GM18861 (cell line): ENCODE measurements around the gene KIF26B.
"Not testable (repeated sequence)": the region's sequence is repeated elsewhere in the genome, so short reads cannot be mapped to it uniquely, and the experiment has no call there.

Experiments
- ATAC-seq: cut with Tn5 transposase; IDR thresholded peaks from one replicate; pipeline ENCODE4 v1.9.1; 2021; ENCODE audit not compliant: unreplicated experiment

The KIF26B gene

DNA sequence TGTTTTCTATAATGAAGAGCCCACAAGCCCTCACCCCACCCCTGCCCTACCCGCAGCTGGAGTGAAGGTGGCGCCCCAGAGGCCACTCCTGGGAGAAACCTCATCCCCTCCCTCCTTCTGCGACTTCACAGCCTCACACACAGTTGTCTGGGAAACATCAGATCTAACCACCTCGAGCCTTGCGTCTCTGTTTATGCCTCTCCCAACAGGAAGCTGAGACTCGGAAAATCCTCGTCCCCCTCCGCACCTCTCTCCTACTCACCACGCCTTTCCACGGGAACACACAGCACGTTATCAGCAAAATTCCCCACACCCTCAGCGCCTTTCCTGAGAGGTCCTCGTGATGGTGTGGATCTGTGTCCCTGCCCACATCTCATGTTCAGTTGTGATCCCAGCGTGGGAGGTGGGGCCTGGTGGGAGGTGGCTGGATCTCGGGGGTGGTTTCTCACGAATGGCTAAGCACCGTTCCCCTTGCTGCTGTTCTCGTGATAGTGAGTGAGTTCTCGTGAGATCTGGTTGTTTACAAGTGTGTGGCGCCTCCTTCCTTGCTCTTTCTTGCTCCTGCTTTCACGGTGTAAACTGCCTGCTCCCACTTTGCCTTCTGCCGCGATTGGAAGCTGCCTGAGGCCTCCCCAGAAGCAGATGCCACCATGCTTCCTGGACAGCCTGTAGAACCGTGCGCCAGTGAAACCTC, 190.6 kb downstream of the KIF26B start:
- no peak for ATAC-seq

DNA sequence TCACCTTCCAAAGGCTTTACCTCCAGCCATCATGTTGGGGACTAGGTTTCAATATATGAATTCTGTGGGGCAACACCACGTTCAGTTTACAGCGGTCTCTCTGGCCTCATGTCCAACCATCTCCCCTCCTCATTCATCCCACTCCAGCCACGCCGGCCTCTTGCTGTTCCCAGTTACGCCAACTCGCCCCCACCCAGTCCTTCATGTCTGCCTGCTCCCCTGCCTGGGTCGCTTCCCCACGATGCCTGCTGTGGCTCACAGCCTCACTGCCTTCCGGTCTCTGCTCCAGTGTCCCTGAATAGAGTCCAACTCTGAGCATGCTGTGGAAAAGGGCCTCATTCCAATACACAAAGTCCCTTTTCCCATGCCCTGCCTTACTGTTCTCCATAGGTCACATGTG, 193.8 kb downstream of the KIF26B start:
- no peak for ATAC-seq

DNA sequence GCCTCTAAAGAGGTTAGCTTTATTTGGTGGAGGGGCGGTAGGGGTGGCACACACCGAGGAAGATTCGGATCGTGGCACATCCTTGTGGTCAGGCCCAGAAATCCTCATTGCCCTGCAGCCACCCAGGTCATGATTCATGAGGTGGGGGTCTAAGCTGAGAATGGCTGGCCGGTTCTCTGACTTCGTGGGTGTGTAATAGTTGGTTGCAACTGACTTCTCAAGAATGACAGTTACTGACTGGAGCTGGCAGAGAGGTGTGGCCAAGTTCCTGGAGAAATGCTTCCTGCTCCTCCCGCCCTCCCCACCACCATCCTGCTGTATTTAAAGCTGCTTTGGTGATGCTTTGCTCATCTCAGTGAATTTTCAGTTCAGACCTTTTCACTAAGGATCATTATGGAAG, 198.6 kb downstream of the KIF26B start:
- ATAC-seq, result no peak

DNA sequence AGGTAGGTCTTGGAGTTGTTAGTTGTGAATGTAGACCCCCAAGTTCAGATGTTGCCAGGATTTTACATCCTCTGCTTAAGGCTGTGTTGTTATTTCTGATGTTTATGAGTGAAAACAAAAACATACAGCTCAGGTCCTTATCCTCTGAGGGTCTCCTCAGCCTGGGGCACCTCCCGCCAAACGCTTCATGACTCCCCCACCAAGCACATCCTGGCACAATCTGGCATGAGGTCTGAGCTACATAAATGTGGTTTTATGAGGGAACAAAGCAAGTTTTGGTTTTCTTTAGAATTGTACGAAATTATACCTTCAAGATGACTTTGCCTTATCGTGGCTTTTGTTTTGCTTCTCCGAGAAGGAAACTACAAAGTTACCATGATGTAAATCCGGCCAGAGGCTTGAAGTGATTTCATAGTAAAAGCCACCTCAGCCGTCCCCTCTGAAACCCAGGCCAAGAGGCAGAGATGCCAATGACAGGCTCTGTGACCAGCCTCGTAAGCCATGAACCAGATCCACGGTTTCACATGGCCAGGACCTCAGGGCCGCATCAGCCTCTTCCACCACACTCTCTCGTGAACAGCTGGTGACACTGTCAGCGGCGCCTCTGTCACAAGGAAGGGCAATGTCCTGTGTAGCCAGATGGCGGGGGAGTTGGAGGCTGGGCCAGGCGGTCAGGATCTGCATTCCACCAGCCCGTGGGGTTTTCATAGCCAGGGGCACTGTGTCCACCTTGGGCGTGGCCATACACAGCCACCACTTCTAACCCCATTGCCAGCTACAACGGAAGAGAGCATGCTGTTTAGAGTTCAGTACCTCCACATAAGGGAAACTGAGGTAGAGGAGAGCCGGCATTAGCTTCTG, 199.4 kb downstream of the KIF26B start:
- ATAC-seq, result no peak

DNA sequence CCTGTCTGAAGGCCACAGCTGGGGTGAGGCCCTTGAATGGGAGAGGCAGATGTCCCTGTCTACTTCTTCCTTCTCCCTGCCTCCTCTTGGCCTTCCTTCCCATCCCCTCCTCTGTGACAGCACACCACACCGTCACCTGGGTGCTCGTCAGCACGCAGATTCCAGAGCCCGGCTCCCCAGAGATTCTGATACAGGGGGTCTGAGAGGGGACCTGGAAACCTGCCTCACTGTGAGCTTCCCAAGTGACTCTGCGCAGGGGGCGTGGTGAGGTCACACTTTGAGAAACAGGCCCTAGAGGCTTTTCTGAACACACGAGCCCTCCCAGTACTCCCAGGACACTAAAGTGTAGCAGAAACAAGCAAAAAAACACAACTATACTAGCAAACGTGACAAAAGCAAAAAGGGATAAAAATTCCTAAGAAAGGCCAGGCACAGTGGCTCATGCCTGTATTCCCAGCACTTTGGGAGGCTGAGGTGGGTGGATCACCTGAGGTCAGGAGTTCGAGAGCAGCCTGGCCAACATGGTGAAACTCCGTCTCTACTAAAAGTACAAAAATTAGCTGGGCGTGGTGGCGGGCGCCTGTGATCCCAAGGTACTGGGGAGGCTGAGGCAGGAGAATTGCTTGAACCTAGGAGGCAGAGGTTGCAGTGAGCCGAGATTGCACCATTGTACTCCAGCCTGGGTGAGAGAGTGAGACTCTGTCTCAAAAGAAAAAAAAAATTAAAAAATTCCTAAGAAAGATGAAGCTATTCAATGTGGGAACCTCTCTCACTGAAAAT, 201.3 kb downstream of the KIF26B start:
- not testable (repeated sequence) for ATAC-seq

DNA sequence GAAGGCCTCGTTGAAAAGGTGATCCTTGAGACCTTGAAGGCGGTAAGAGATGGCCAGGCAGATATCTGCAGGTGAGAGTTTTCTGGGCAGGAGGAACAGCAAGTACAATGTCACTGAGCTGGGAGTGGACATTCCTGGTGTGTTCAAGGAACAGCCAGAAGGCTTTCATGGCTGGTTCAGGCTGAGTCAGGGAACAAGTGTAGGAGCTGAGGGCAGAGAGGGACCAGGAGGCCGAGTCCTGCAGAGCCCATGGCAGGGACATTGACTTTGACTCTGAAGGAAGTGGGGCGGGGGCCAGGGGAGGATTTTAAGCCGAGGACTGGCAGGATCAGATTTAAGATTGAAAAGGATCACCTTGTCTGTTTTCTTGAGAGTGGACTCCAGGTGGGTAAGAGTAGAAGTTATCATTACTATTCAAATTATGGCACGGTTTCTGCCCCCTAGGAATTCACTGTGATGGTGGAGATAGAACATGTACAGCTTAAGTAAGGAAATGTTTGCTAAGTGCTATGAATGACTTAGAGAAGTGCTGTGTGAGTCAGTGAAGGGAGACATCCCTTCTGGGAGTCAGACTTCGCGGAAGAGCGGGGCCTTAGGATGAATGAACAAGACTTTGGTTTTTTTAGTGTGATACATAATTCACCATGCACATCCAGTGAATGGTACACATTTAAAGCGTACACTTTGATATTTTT, 202.3 kb downstream of the KIF26B start:
- no peak for ATAC-seq

DNA sequence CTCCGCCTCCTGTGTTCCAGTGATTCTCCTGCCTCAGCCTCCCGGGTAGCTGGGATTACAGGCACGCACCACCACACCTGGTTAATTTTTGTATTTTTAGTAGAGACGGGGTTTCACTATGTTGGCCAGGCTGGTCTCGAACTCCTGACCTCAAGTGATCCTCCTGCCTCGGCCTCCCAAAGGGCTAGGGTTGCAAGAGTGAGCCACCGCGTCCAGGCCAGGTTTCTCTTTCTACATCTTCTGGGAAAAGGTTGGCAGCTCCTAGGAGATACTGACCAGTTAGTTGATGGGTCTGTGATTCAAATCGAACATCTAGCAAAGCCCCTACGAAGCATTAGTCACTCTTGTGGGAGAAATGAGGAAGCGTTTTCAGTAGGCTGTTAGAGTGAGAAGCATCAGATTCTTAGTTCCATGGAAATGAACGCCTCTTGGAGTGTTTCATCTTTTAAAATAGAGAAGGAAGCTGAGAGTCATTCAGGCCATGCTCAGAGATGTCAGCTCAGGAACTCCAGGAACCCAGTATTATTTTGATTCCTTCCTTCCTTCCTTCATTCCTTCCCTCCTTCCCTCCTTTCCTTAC, 204.4 kb downstream of the KIF26B start:
- ATAC-seq, result not testable (repeated sequence)

DNA sequence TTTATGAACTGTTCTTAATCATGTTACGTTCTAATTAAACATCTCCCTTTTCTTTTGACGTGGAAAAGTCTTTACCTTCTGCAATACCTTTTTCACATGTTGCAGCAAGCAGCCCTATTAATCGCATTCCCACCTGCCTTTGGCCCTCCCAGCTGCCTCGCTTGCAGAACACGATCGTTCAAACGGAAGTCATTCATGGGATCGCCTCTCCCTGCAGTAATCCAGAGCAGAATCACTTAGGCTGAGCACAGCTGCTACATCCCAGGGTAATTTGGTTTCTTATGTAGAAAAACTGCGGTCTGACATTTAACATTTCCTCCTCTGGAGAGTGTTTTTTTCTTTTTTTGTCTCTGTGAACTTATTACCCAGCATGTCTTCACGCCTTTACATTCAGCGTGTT, 206.3 kb downstream of the KIF26B start:
- ATAC-seq, result no peak

DNA sequence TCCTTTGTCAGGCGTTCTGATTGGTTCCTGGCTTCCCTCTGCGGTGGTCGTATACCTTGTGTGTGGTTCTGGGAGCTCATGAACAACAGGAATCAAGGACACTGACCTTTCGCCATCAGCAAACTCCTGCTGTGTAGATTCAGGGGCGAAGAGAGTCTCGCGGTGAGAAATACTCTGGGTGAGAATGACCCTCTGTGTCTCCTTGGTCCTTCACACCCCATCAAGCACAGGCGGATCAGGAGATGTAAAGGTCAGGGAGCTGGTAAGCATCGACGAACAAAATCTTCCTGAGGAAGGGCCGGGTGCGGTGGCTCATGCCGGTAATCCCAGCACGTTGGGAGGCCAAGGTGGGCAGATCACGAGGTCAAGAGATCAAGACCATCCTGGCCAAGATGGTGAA, 207.2 kb downstream of the KIF26B start:
- ATAC-seq, result no peak

DNA sequence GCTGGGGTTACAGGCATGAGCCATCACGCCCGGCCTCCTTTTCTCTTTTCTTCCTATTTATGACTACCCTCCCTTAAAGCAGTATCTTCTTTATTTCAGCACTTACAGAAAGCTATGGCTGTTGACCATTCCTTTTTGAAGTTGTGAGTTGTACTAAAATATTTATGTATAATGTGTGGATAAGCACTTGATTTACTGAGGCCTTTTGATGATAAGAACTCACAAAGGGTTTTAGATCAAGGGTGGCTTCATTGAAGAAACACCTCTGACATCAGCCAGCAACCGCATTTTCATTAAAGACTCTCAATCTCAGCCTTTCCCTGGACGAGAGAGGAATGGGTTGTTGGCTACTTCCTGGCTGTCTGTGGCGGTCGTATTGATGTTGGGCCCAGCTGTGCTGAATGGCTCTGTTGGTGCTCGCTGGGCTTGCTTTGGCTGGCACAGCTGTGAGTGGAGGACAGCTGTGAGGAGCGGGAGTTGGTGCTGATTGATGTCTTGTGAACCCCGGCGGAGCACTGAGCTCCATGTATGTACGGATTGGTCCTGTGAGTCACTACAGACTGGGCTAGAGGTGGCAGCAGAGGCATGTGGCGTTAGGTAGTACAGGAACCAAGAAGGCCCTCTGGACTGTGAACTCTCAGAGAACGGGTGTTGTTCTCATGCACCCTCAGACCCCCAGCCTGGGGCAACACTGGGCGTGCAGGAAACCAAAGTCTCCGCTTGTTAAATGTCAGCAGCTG, 208.8 kb downstream of the KIF26B start:
- no peak for ATAC-seq

DNA sequence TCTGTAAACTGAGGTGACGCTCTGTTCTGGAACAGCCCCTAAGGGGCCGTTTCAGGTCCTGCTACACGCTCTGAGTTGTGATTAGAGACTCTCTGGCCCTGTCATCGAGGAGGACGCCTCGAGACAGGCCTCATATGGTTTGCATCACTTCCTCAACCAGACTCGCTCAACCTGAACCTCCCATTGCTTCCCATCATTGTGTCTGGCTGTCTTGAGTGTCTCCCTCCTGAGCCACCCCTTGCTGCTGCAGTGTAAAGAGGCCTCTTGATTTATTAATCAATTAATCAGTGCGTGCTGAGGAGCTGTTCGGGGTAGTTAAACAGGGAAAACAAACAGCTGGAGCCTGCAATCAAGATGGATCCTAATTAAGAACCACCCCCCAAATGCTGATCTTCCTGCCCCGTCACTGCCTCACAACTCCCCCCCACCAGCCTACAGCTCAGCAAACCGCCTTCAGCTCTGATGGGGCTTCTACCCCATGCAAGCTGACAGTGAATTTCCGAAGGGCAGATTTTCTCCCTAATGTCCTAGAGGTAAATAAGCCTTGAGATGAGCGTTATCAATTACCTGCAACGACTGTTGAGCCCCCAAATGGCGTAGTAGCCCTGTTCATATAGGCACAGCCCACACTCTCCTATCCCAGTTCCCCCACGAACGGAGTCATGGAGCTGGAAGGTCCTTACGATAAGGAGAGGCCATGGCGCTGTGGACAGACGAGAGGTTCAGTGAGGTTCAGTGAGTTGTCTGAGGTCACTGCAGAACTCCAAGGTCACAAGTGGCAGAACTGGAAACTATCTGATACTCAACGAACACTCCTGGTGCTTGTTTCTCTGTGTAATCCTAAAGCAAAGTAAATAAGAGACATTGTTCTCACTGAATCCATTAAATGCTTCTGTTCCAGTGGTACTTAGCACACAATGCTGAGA, 210.6 kb downstream of the KIF26B start:
- ATAC-seq, result no peak

DNA sequence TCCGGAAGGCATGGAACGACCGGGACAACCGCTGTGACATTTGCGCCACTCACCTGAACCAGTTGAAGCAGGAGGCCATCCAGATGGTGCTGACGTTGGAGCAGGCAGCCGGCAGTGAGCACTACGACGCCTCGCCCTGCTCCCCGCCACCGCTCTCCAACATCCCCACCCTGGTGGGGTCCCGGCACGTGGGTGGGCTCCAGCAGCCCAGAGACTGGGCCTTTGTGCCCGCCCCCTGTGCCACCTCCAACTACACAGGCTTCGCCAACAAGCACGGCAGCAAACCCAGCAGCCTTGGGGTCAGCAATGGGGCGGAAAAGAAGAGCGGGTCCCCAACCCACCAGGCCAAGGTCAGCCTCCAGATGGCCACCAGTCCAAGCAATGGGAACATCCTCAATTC, 212.1 kb downstream of the KIF26B start:
- ATAC-seq, result no peak

DNA sequence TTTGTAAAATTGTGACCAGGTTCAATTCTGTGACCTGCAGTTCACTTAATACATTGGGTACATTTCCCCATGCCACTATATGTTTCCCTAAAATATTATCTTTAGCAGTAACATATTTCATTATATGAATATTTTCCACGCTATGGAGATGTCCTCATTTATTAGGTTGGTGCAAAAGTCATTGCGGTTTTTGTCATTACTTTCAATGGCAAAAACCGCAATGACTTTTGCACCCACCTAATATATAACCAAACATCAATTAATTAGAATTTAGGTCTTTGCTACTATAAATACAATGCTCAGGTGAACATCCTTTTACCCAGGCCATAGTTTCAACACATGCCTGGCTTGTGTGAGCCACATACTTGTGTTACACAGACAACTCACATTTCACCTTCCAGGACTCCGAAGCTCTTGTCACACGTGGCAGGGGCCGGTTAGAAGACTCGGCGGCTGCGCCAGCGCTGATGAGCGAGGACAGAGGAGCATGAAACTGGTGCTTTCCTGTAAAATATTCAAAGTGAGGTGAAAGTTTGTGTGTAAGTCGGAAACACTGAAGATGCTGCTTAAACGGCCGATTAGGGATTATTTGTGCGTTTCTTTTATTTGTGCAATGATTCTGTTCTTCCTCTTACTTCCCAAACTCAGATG, 215.5 kb downstream of the KIF26B start:
- no peak for ATAC-seq

DNA sequence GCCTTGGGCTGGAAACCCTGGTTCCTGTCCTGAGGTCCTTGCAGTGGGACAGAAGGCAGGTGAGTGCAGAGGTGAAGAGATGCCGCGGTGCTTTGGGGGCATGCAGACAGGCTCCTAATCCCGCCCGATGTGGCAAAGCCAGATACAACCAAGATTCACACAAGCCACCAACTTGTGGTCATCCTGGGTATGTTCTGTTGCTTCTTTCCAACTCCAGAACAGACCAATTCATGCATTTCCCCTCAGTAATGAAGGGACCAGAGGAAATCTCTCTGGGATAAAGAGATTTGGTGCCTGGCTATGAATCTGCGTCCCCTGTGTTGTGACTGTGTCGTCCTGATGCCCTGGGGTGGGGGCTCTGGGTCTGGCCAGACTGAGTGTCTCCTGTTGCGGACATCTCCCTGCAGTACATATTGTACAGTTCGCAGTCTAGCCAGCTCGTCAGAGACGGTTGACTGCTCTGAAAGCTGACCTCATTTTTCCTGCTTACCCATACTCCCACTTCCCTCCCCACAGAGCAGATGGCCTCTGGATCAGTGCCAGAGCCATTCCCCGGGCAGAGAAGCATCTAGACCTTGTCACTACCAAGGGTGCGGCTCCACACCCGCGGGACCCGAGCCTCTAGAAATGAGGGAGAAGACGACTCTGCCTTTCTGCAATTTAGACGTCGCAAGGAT, 216.3 kb downstream of the KIF26B start:
- ATAC-seq, result no peak

DNA sequence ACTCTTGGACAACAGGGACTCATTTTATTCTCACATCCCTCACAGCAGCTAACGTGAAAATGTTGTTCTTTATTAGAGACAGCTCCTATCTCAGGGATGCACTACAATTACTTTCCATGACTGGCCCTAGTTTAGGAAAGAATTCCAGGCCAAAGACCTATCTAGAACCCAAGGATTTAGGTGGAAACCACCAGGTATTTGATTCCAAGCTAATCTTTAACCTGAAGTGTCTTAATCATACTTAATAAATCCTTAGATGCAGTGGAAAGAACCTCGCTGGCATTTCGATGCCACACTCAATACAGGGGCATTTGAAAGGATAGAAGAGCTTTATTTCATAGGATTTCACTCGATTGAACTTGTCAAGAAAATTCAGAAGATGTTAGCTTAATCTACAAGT, 218.3 kb downstream of the KIF26B start:
- ATAC-seq, result no peak

DNA sequence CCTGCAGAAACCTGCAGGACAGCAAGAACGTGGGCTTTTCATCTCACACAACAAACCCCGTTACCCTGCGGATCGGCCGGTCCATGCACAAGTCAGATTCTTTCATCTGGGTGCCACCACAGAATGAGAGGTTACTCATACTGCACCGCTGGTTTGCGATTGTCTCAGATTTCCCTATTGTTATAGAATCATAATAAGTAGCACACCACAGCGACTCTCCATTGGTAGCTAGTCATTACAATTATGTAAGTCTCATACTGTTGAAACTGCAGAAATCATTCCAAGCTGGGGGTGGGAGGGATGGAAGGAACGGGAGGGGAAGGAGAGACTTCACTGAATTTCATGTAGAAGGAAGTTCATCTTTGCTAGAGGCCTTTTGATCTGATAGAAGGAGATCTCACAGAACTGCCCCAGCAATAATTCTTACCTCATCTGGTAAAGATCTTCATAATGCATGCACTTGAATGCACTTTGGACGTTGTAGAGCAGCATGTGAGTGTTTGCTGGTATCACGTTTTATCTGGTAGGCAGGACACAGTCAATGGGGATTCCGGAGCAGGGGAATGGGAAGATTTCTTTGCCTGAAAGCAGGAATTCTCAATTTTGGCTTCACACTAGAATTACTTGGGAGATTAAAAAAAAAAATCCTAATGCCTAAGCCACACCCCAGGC, 221.1 kb downstream of the KIF26B start:
- no peak for ATAC-seq

DNA sequence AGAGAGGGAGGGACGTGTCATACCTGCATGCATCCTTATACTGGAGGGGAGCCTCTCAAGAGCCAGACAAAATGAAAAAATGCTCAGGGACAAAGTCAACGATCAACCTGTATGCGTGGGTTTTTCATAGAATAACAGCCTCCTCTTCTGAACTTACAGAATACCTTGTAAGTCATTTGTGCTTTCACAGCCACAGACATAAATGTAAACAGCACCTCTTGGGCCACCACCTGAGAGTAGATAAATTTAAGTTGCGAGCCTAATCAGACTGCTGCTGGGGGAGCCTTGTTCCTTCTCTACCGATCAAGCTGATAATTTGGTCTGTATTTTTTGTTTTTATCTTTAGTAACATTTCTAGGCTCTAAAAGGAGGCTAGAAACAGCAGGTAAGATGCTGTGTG, 223.1 kb downstream of the KIF26B start:
- no peak for ATAC-seq
